ENCODE measurements around the gene SPTBN4.

Gene SPTBN4

GRCh38 chr19:40594657-40595091 is 127.9 kb downstream of the SPTBN4 start (continued):
- TF ChIP-seq ZNF549 (tag by site-specific recombination; IDR thresholded peaks at IDR 0.05): no peak
- TF ChIP-seq KLF7 (tag by site-specific recombination; IDR thresholded peaks at IDR 0.05; ENCODE audit: borderline replicate concordance): no peak
- TF ChIP-seq ZNF23 (tag by site-specific recombination; IDR thresholded peaks at IDR 0.05; ENCODE audit: borderline replicate concordance): no peak
- TF ChIP-seq ZNF140 (tag by site-specific recombination; IDR thresholded peaks at IDR 0.05): no peak
- TF ChIP-seq ZNF48 (tag by site-specific recombination; IDR thresholded peaks at IDR 0.05): no peak
- peak; percentile 45; the same call in 1 of the 2 replicates for TF ChIP-seq GLIS2 (tag by site-specific recombination; IDR thresholded peaks at IDR 0.05)
- no peak for TF ChIP-seq ZNF660 (tag by site-specific recombination; IDR thresholded peaks at IDR 0.05)
- TF ChIP-seq YY2 (tag by site-specific recombination; IDR thresholded peaks at IDR 0.05): no peak
- TF ChIP-seq FEZF1 (tag by site-specific recombination; IDR thresholded peaks at IDR 0.05): no peak
- no peak for TF ChIP-seq REPIN1 (tag by site-specific recombination; IDR thresholded peaks at IDR 0.05; ENCODE audit: low read depth)
- no peak for TF ChIP-seq INSM2 (tag by site-specific recombination; IDR thresholded peaks at IDR 0.05)
- TF ChIP-seq ZNF175 (tag by site-specific recombination; IDR thresholded peaks at IDR 0.05): no peak
- TF ChIP-seq ZSCAN5A (tag by site-specific recombination; IDR thresholded peaks at IDR 0.05): no peak
- no peak for TF ChIP-seq ZFP3 (tag by site-specific recombination; IDR thresholded peaks at IDR 0.05; ENCODE audit: low read depth)
- TF ChIP-seq ZNF791 (tag by site-specific recombination; IDR thresholded peaks at IDR 0.05): no peak
- no peak for TF ChIP-seq ZNF394 (tag by site-specific recombination; IDR thresholded peaks at IDR 0.05; ENCODE audit: borderline replicate concordance)
- TF ChIP-seq HOXC10 (CRISPR knock-in tag; IDR thresholded peaks at IDR 0.05): no peak
- TF ChIP-seq ZNF184 (tag by site-specific recombination; IDR thresholded peaks at IDR 0.05): no peak
- TF ChIP-seq ZNF677 (tag by site-specific recombination; IDR thresholded peaks at IDR 0.05): no peak
- no peak for TF ChIP-seq ZNF248 (tag by site-specific recombination; IDR thresholded peaks at IDR 0.05)
- TF ChIP-seq ZBTB44 (tag by site-specific recombination; IDR thresholded peaks at IDR 0.05): no peak
- TF ChIP-seq KLF17 (tag by site-specific recombination; IDR thresholded peaks at IDR 0.05): 0 out of 2 replicates have a peak, but pooled peaks have one; percentile 36
- no peak for TF ChIP-seq ZNF580 (tag by site-specific recombination; IDR thresholded peaks at IDR 0.05)
- peak; percentile 19; the same call in 1 of the 2 replicates for TF ChIP-seq OSR2 (tag by site-specific recombination; IDR thresholded peaks at IDR 0.05)
- no peak for TF ChIP-seq ZNF423 (tag by site-specific recombination; IDR thresholded peaks at IDR 0.05)
- TF ChIP-seq ZNF626 (tag by site-specific recombination; IDR thresholded peaks at IDR 0.05): no peak
- peak; percentile 19; the same call in 1 of the 2 replicates for TF ChIP-seq CTCF (tag by site-specific recombination; IDR thresholded peaks at IDR 0.05)
- no peak for TF ChIP-seq ZNF521 (tag by site-specific recombination; IDR thresholded peaks at IDR 0.05)
- no peak for TF ChIP-seq ZNF830 (tag by site-specific recombination; IDR thresholded peaks at IDR 0.05; ENCODE audit: low read depth)
- no peak for TF ChIP-seq ZSCAN4 (tag by site-specific recombination; IDR thresholded peaks at IDR 0.05)
- TF ChIP-seq ZNF354C (tag by site-specific recombination; IDR thresholded peaks at IDR 0.05; ENCODE audit: borderline replicate concordance, low read depth): no peak
- TF ChIP-seq ZNF335 (tag by site-specific recombination; conservative IDR thresholded peaks at IDR 0.05): 0 out of 2 replicates have a peak, but pooled peaks have one; percentile 19
- TF ChIP-seq ZIC2 (tag by site-specific recombination; IDR thresholded peaks at IDR 0.05): no peak

Data from HEK293 (cell line).